Stimulated activated naive CD4-positive, alpha-beta T cell (primary cell): ENCODE results near the gene OR7A10.

Experiments
- DNase-seq, 6 experiments: peaks; one replicate each; lab custom pipeline; 2025; lab: John Stamatoyannopoulos, UW

OR7A10 gene

DNA sequence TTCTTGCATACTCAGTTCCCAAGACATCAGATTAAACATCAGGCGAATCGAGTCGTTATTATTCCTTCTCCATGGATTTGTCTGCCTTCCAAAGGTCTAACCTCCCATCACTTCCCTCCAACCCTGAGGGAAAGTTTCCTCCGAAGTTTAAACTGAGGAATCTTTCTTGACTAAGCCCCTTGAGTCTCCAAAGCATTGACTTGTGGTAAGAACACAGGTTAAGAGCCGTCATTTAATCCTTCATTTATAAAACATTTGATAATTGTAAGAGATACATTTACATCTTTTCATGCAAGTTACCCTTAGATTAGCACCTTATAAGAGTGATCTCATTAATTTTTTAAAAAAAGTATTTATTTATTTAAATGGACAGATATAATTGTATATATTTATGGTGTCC, at the start of gene OR7A10:
Gene OR7A10 (minus strand): TSS at position 101 of the 400 bp plus-strand sequence. CDS start 7,045 bp downstream, outside the sequence.
- no peak for DNase-seq

DNA sequence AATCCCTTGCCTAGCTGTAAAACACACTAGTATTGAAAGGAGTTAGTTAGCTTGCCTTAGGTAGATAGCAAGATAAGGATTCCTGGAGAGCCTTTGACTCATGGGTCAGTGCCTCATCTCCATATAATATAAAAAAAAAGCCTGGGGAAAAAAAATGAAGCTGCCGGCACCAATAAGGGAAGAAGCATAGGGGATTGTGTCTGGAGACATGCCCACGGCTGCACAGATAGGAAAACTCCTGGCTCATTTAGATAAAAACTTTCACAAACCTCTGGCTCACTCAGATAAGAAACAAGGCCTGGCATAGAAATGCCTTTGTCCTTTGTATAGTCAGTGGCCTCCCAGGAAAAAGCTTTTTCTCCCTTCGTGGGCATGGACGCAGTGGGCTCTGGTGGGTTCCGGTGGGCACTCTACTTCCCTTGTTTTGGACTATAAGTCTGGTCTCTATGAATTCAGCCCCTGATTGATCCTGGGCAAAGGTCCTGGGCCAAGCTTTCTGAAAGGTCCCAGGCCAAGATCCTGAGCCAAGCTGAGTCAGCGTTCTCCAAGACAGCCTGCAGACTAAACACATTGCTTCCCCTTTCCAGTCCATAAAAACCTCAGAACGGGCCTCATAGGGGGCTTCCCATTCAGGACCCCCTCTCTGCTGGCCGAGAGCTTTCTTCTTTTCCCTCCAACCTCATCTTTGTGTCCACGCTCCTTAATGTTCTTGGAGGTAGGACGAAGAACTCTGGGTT, 42.1 kb upstream of the OR7A10 start:
- DNase-seq = no peak

DNA sequence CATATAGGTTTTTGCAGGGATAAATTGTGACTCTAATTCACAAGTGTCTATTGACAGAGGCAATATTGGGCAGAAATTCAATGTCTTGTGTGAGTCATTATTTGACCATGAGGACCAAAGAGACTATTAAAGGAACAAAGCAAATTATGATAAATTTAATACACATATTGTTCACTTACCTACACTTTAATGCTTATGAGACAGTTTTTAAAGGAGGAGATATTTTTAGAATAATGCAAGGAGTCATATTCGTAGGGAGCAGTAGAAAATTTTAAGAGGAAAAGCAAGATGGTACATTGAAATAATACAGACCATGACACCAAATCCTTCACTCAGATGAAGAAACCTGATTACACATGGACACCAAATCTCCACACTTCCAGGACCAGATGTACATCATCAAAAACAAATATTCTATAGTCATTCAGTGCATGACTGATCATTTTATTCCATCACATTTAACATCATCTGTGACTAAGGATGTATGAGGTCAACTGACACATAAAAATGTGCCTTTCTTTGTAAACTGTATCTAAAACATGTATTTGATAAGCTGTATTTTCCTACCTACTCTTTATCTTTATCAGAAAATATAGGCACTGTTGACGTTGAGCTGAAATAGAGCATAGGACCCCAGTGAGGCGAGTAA, 41.4 kb upstream of the OR7A10 start:
- DNase-seq = no peak

GRCh38 chr19:14886032-14886431, 37.3 kb upstream of the OR7A10 start, which contains the start of gene OR7A17:
OR7A17 (minus strand) TSS chr19:14886132; CDS start chr19:14881355, 4,777 bp downstream.
- no peak for DNase-seq

- DNase-seq = no peak
Observed at GRCh38 chr19:14871619-14872230, 23.0 kb upstream of the OR7A10 start.

DNA sequence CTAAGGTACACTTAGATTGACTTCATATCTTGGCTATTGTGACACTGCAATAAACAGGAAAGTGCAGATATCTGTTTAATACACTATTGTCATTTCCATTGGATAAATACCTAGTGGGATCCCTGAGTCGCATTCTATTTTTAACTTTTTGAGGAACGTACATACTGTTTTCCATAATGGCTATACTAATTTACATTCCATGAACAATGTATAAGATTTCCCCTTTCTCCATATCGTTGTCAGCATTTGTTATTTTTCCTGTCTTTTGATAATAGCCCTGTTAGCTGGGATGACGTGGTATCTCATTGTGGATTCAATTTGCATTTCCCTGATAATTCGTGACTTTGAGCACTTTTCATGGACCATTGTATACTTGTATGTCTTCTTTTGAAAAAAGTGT, 19.8 kb upstream of the OR7A10 start:
- no peak for DNase-seq

GRCh38 chr19:14843578-14843977, 5.1 kb downstream of the OR7A10 start:
- DNase-seq = no peak

DNA sequence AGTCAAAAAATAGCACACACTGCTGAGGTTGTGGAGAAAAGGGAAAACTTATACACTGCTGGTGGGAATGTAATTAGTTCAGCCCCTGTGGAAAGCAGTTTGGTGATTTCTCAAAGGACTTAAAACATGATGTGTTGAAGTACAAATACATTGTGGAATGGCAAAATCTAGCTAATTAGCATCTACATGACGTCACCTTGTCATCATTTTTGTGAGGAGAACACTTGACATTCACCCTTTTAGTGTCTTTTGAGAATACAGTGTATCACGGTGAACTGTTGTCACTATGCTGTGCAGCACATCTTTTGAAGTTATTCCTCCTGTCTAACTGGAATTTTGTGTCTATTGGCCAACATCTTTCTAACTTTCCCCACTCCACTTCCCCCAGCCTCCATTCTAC, 5.6 kb downstream of the OR7A10 start:
- DNase-seq = no peak

GRCh38 chr19:14840206-14840605, 8.5 kb downstream of the OR7A10 start:
- DNase-seq = no peak

DNA sequence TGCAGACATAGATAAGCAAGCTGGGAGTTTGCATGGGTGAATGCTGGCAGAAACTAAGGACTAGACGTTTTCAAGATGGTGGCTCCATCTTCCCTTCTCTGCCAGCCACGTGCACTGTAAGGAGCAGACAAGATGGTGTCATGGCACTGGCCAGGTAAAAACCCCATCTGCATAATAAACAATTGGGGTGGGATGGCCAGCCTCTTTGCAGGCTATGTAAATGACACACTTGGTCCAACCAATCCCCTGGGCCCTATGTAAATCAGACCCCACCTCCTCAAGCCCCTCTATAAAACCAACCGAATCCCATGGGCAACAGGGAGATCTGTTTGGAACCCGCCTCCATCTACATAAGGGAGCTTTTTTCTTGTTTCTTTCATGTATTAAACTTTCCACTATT, 11.3 kb downstream of the OR7A10 start:
- no peak for DNase-seq

- no peak for DNase-seq
Observed at GRCh38 chr19:14835011-14835410, 13.7 kb downstream of the OR7A10 start, which contains the start of the genes OR7A5 and OR7C1. OR7A5 (minus strand) TSS chr19:14835185; CDS start chr19:14828241, 6,944 bp downstream. OR7C1 (minus strand) TSS chr19:14835185; CDS start chr19:14800136, 35,049 bp downstream.

- no peak for DNase-seq
Observed at GRCh38 chr19:14830702-14831101, 18.0 kb downstream of the OR7A10 start.

DNA sequence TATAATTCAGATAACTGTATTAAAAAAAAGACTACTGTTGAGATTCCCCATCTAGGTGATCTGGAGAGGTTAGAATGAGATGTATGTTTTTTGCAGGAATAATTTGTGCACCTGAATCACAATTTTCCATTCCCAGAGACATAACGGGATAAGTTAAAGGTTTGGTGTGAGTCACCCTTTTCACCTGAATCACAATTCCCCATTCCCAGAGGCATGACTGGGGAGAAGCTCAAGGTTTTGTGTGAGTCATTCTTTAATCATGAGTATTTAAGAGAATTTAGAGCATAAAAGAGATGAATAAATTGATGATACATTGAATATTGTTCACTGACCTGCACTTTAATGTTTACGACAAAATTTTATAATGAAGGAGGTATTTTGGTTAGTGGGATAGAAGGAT, 22.7 kb downstream of the OR7A10 start:
- no peak for DNase-seq

DNA sequence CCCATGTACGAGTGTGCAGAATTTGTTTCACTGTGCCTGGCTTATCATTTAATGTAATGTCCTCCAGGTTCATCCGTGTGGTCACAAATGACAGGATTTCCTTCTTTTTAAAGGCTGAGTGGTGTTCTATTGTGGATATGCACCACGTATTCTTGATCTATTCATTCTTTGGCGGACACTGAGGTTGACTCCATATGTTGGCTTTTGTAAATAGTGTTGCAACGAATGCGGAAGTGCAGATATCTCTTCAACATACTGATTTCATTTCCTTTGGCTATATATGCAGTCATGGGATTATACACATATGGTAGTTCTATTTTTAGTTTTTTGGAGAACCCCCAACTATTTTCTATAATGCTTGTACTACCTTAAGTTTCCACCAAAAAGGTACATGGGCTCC, 26.8 kb downstream of the OR7A10 start:
- no peak for DNase-seq

- DNase-seq = no peak
Observed at GRCh38 chr19:14818588-14818987, 30.1 kb downstream of the OR7A10 start.

DNA sequence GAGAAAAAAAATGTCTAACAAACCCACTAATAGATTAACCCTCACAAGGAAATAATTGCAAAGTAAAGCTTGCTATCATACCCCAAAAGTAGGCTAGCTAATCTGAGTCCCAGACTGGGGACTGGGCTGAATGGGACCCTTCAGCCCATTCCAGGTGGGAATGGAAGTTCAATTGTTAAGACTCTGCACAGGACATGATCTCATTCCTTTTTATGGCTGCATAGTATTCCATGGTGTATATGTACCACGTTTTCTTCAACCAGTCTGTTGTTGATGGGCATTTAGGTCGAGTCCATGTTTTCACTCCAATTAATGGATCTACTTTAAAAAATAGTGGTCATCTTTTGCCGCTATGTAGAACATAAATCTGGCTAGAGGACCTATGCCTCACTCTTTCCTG, 31.7 kb downstream of the OR7A10 start:
- no peak for DNase-seq

GRCh38 chr19:14814982-14815652, 33.6 kb downstream of the OR7A10 start:
- no peak for DNase-seq

GRCh38 chr19:14809272-14810057, 39.3 kb downstream of the OR7A10 start:
- no peak for DNase-seq

DNA sequence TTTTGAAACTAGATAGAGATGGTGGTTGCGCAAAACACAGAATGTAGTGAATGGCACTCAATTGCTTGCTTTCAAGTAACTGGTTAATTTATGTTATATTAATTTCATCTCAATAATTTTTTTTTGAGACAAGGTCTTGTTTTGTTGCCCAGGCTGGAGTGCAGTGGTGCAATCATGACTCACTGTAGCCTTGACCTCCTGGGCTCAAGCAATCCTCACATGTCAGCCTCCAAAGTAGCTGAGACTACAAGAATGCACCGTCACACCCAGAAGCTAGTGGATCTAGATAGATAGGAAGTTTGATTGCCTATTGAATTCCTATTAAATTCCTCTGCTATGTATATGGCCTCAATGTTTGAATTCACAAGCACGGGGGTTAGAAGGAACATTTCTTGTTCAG, 44.0 kb downstream of the OR7A10 start:
- no peak for DNase-seq

GRCh38 chr19:14798760-14799159, 50.0 kb downstream of the OR7A10 start:
- DNase-seq = no peak

DNA sequence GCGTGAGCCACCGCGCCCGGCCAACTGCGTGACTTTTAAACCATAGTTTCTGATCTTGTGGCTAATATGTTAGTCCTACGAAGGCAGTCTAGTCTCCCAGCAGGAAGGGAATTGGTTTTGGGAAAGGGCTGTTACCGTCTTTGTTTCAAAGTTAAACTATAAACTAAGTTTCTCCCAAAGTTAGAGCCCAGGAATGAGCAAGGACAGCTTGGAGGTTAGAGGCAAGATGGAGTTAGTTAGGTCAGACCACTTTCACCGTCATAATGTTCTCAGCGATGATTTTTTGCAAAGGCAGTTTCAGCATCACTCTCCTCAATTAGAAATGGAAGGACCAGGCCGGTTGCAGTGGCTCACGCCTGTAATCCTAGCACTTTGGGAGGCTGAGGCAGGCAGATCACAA, 52.7 kb downstream of the OR7A10 start:
- no peak for DNase-seq
